Tongue (tissue), 2 donors: ENCODE measurements around the gene PFDN6. TPM values are rescaled to one million over a fixed set of nuclear protein-coding genes. Genes with fewer than 3 reads are reported as not detected.
"Not testable (repeated sequence)": the region's sequence is repeated elsewhere in the genome, so short reads cannot be mapped to it uniquely, and the experiment has no call there.

ENCODE experiments used
- DNase-seq: peaks from one replicate; pipeline ENCODE4 v3.0.0-alpha.2; 2015
- total RNA-seq: library from RNA; depleted of rRNA; stranded (reverse); fragments of >200 nt; gene quantifications from one replicate; pipeline ENCODE4 v1.2.3, GENCODE V29; 2014

The PFDN6 gene
- total RNA-seq, 1 donor from 2014 or later = 14.9 TPM

- DNase-seq = no peak
These were observed 15.2 kb upstream of the PFDN6 start for GRCh38 chr6:33273924-33274902.

- DNase-seq = not testable (repeated sequence)
These were observed 13.4 kb upstream of the PFDN6 start for GRCh38 chr6:33275795-33276580.

GRCh38 chr6:33276581-33276863, 12.9 kb upstream of the PFDN6 start:
- DNase-seq = no peak

- DNase-seq = peak; percentile 75
These were observed 12.3 kb upstream of the PFDN6 start, which contains the start of gene B3GALT4 for GRCh38 chr6:33276864-33277662. Gene B3GALT4 (plus strand): TSS chr6:33277123. CDS start chr6:33277420, 297 bp downstream.

GRCh38 chr6:33277663-33278391, 11.6 kb upstream of the PFDN6 start:
- no peak for DNase-seq

- no peak for DNase-seq
These were observed 11.0 kb upstream of the PFDN6 start for GRCh38 chr6:33278392-33278741.

- no peak for DNase-seq
These were observed 10.6 kb upstream of the PFDN6 start for GRCh38 chr6:33278810-33279209.

GRCh38 chr6:33279257-33279695, 10.1 kb upstream of the PFDN6 start:
- no peak for DNase-seq

- DNase-seq = no peak
These were observed 9.4 kb upstream of the PFDN6 start for GRCh38 chr6:33279971-33280511.

GRCh38 chr6:33280539-33280938, 8.9 kb upstream of the PFDN6 start:
- DNase-seq = no peak

- not testable (repeated sequence) for DNase-seq
These were observed 4.2 kb upstream of the PFDN6 start for GRCh38 chr6:33285214-33285613.

GRCh38 chr6:33286946-33287914, 2.2 kb upstream of the PFDN6 start:
- no peak for DNase-seq

- no peak for DNase-seq
These were observed 1.1 kb upstream of the PFDN6 start for GRCh38 chr6:33288141-33288920.

GRCh38 chr6:33289784-33290315, 449 bp downstream of the PFDN6 start:
- no peak for DNase-seq

GRCh38 chr6:33290459-33290858, 1.1 kb downstream of the PFDN6 start:
- DNase-seq = no peak

- no peak for DNase-seq
These were observed 3.7 kb downstream of the PFDN6 start for GRCh38 chr6:33292996-33293682.

GRCh38 chr6:33294086-33294823, 4.9 kb downstream of the PFDN6 start:
- no peak for DNase-seq
